Hematopoietic multipotent progenitor cell treated with erythropoietin and hydrocortisone succinate and interleukin-3 and kit ligand, for 15 days (in vitro differentiated cells): ENCODE data around the gene PPP1CC.
"Not testable (repeated sequence)": the region's sequence is repeated elsewhere in the genome, so short reads cannot be mapped to it uniquely, and the experiment has no call there.

Experiments used
- DNase-seq: peaks from one replicate; pipeline ENCODE4 v3.0.0-alpha.2; 2015; ENCODE audit warnings: low spot score

The PPP1CC gene

GRCh38 chr12:110725267-110725666 is 17.4 kb downstream of the PPP1CC start:
- no peak for DNase-seq

GRCh38 chr12:110722892-110723291 is 19.8 kb downstream of the PPP1CC start:
- not testable (repeated sequence) for DNase-seq

GRCh38 chr12:110721570-110721969 is 21.1 kb downstream of the PPP1CC start:
- no peak for DNase-seq

GRCh38 chr12:110720516-110720915 is 22.2 kb downstream of the PPP1CC start:
- no peak for DNase-seq

GRCh38 chr12:110718222-110718908 is 24.3 kb downstream of the PPP1CC start:
- no peak for DNase-seq

- no peak for DNase-seq
Observed at GRCh38 chr12:110717037-110717436, 25.7 kb downstream of the PPP1CC start.

- no peak for DNase-seq
Observed at GRCh38 chr12:110708917-110709316, 33.8 kb downstream of the PPP1CC start.

GRCh38 chr12:110705309-110705708 is 37.4 kb downstream of the PPP1CC start:
- DNase-seq: no peak

GRCh38 chr12:110704750-110705149 is 37.9 kb downstream of the PPP1CC start:
- no peak for DNase-seq

- no peak for DNase-seq
Observed at GRCh38 chr12:110704231-110704630, 38.5 kb downstream of the PPP1CC start.

- DNase-seq: no peak
Observed at GRCh38 chr12:110702081-110702480, 40.6 kb downstream of the PPP1CC start.

- DNase-seq: no peak
Observed at GRCh38 chr12:110699591-110700445, 42.9 kb downstream of the PPP1CC start.

- peak; percentile 49 for DNase-seq
Observed at GRCh38 chr12:110698171-110698902, 44.4 kb downstream of the PPP1CC start.

- no peak for DNase-seq
Observed at GRCh38 chr12:110697236-110697635, 45.5 kb downstream of the PPP1CC start.

- DNase-seq: no peak
Observed at GRCh38 chr12:110696283-110696682, 46.4 kb downstream of the PPP1CC start.

GRCh38 chr12:110694330-110694901 is 48.3 kb downstream of the PPP1CC start:
- DNase-seq: peak; percentile 9

- no peak for DNase-seq
Observed at GRCh38 chr12:110693731-110694130, 49.0 kb downstream of the PPP1CC start.

GRCh38 chr12:110690127-110690430 is 52.6 kb downstream of the PPP1CC start:
- DNase-seq: no peak

- DNase-seq: no peak
Observed at GRCh38 chr12:110689281-110690126, 53.2 kb downstream of the PPP1CC start.

GRCh38 chr12:110688446-110689280 is 54.0 kb downstream of the PPP1CC start, which contains the start of gene HVCN1:
Gene HVCN1 (minus strand): TSS chr12:110689115. CDS start chr12:110683245, 5,870 bp downstream.
- no peak for DNase-seq
